ENCODE results near the gene LSM7. TPM values are rescaled to one million over a fixed set of nuclear protein-coding genes. Genes with fewer than 3 reads are reported as not detected.
A peak's percentile ranks its signal among the peaks of the same experiment; 100 is the strongest.

Gene LSM7
- total and polyA plus RNA-seq, 2 of the 13 experiments (the other 11 are each of a cell fraction or from before 2014, with no cell fraction given): 140 to 205 TPM

DNA sequence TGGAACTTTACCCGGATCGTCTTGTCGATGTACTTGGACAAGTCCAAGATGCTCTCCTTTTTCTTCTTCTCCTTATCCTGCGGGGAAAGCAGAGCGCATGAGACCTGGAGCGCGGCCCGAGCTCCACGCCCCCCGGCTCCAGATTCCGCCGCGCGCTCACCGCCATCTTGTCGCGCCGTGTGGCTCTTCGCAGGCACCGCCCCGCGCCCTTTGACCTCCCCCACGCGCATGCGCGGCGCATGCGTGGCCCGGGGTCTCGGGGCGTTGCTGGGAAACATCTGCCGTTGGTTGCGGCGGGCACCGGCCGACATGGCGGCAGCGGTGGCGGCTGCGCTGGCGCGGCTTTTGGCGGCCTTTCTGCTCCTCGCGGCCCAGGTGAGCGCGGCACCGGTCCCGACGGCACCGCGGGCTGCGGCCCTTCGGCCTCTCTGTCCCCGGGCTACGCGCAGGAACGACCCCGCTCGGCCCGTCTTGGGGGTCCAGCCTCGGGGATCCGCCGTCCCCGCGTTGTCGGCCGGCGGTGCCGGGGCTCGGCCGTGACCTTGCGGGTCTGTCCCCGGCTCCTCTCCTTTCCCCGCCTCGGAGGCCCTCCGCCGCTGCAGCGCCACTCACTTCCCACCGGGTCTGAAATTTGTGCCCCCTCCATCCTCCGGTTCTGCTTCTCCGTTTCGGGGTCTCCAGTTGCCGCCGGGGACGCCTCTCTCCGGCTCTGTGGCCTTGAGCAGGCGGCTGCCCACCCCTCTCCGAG lies at the start of gene LSM7, which contains the start of gene SPPL2B (continued):
- TF ChIP-seq, protein P1, sequence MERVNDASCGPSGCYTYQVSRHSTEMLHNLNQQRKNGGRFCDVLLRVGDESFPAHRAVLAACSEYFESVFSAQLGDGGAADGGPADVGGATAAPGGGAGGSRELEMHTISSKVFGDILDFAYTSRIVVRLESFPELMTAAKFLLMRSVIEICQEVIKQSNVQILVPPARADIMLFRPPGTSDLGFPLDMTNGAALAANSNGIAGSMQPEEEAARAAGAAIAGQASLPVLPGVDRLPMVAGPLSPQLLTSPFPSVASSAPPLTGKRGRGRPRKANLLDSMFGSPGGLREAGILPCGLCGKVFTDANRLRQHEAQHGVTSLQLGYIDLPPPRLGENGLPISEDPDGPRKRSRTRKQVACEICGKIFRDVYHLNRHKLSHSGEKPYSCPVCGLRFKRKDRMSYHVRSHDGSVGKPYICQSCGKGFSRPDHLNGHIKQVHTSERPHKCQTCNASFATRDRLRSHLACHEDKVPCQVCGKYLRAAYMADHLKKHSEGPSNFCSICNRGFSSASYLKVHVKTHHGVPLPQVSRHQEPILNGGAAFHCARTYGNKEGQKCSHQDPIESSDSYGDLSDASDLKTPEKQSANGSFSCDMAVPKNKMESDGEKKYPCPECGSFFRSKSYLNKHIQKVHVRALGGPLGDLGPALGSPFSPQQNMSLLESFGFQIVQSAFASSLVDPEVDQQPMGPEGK (CRISPR knock-in tag; IDR thresholded peaks at IDR 0.05): peak; percentile 20; the same call in 1 of the 2 replicates
- TF ChIP-seq SMYD3 (CRISPR knock-in tag; IDR thresholded peaks at IDR 0.05) (no peak), SETDB1 (CRISPR knock-in tag; IDR thresholded peaks at IDR 0.05; ENCODE audit: borderline replicate concordance) (no peak), ZFP1 (CRISPR knock-in tag; IDR thresholded peaks at IDR 0.05) (no peak), STAT5B (CRISPR knock-in tag; IDR thresholded peaks at IDR 0.05) (no peak), ZNF234 (CRISPR knock-in tag; conservative IDR thresholded peaks at IDR 0.05) (no peak; the same call in 1 of the 2 replicates), ZNF549 (CRISPR knock-in tag; IDR thresholded peaks at IDR 0.05) (no peak), ZNF589 (CRISPR knock-in tag; conservative IDR thresholded peaks at IDR 0.05) (no peak), HMG20B (CRISPR knock-in tag; conservative IDR thresholded peaks at IDR 0.05) (no peak)
- TF ChIP-seq, protein P2, sequence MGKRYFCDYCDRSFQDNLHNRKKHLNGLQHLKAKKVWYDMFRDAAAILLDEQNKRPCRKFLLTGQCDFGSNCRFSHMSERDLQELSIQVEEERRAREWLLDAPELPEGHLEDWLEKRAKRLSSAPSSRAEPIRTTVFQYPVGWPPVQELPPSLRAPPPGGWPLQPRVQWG (CRISPR knock-in tag; IDR thresholded peaks at IDR 0.05; ENCODE audit: borderline replicate concordance, low read depth): no peak
- TF ChIP-seq, protein P3, sequence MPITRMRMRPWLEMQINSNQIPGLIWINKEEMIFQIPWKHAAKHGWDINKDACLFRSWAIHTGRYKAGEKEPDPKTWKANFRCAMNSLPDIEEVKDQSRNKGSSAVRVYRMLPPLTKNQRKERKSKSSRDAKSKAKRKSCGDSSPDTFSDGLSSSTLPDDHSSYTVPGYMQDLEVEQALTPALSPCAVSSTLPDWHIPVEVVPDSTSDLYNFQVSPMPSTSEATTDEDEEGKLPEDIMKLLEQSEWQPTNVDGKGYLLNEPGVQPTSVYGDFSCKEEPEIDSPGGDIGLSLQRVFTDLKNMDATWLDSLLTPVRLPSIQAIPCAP (CRISPR knock-in tag; IDR thresholded peaks at IDR 0.05; ENCODE audit: low read depth): no peak
- TF ChIP-seq, protein P4, sequence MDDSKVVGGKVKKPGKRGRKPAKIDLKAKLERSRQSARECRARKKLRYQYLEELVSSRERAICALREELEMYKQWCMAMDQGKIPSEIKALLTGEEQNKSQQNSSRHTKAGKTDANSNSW (CRISPR knock-in tag; IDR thresholded peaks at IDR 0.05; ENCODE audit: borderline replicate concordance): no peak; the same call in 1 of the 2 replicates
- TF ChIP-seq, protein P5, sequence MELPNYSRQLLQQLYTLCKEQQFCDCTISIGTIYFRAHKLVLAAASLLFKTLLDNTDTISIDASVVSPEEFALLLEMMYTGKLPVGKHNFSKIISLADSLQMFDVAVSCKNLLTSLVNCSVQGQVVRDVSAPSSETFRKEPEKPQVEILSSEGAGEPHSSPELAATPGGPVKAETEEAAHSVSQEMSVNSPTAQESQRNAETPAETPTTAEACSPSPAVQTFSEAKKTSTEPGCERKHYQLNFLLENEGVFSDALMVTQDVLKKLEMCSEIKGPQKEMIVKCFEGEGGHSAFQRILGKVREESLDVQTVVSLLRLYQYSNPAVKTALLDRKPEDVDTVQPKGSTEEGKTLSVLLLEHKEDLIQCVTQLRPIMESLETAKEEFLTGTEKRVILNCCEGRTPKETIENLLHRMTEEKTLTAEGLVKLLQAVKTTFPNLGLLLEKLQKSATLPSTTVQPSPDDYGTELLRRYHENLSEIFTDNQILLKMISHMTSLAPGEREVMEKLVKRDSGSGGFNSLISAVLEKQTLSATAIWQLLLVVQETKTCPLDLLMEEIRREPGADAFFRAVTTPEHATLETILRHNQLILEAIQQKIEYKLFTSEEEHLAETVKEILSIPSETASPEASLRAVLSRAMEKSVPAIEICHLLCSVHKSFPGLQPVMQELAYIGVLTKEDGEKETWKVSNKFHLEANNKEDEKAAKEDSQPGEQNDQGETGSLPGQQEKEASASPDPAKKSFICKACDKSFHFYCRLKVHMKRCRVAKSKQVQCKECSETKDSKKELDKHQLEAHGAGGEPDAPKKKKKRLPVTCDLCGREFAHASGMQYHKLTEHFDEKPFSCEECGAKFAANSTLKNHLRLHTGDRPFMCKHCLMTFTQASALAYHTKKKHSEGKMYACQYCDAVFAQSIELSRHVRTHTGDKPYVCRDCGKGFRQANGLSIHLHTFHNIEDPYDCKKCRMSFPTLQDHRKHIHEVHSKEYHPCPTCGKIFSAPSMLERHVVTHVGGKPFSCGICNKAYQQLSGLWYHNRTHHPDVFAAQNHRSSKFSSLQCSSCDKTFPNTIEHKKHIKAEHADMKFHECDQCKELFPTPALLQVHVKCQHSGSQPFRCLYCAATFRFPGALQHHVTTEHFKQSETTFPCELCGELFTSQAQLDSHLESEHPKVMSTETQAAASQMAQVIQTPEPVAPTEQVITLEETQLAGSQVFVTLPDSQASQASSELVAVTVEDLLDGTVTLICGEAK (IDR thresholded peaks at IDR 0.05): no peak
- TF ChIP-seq, protein P5 (CRISPR knock-in tag; IDR thresholded peaks at IDR 0.05): no peak; the same call in 1 of the 2 replicates
- TF ChIP-seq, protein P6, sequence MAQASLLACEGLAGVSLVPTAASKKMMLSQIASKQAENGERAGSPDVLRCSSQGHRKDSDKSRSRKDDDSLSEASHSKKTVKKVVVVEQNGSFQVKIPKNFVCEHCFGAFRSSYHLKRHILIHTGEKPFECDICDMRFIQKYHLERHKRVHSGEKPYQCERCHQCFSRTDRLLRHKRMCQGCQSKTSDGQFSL (CRISPR knock-in tag; IDR thresholded peaks at IDR 0.05): no peak

All from HepG2 (cell line).